UCSD-AML1 (cell line): ENCODE results near the gene EFNA5.

Experiments used
- DNase-seq: peaks from one replicate; lab custom pipeline; 2025; ENCODE audit not compliant: unreplicated experiment; lab: John Stamatoyannopoulos, UW

Gene EFNA5

DNA sequence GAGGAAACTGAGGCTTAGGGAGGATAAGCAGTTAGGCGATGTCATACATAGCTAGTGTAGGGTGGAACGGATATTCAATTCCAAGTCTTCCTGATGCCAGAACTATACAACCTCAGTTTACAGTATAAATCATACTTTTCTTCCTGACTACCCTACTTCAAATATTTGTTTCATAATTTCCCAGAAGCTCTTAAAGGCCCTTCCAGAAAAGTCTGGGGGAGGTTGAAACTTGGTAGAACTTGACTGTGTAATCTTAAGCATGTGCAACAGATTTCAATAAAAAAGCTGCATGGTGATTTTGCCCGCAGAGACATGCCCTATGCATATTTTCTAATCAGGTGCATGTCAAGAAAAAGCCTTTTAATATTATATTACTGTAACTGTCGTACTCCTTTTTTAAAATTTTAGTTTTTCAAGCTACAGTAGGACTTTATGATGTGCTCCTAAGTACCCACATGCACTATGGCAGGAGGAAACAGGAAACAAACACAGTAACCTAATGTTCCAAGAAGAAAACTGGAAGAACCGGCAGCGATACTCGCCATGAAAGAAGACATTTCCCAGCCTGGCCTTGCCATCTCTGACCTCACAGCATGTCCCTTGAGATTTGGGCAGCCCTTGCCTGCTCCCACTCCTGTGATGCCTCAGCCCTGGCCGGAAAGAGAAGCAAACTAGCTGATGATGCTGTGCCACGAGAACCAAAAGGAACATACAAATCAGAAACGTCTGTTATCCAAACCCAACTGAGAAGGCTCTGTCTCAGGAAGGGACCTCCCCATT lies 266.0 kb downstream of the EFNA5 start:
- no peak for DNase-seq

DNA sequence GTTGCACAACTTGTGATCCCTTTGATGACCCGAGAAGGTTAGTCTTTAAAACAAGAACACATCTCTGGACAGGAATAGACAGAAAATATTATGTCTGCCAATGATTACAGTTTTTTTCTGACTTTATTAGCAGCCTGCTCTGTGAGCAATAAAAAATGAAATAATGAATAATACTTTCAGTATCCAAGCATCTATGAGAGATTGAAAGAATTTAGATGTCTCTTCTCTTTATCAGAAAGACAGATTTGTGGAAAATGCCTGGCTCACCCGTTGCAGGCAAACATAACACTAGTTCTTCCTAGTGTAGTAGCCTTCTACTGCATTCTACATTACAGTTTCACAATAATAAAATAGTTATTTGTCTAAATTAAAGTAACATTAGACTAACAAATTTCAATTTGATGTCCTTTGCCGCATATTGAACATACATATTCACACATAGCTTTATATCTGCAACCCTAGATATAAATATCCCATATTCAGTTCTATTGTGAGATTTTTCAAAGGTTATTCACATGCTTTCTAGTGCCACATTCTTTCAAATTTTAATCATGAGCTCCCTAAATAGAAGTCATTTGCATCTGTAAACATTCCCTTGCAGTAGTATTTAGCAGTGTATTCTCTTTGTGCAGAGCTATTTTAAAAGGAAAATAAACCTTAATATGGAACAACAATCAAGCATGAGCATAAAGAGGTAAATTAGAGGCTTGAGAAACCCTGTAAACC lies 267.3 kb downstream of the EFNA5 start:
- DNase-seq: no peak

DNA sequence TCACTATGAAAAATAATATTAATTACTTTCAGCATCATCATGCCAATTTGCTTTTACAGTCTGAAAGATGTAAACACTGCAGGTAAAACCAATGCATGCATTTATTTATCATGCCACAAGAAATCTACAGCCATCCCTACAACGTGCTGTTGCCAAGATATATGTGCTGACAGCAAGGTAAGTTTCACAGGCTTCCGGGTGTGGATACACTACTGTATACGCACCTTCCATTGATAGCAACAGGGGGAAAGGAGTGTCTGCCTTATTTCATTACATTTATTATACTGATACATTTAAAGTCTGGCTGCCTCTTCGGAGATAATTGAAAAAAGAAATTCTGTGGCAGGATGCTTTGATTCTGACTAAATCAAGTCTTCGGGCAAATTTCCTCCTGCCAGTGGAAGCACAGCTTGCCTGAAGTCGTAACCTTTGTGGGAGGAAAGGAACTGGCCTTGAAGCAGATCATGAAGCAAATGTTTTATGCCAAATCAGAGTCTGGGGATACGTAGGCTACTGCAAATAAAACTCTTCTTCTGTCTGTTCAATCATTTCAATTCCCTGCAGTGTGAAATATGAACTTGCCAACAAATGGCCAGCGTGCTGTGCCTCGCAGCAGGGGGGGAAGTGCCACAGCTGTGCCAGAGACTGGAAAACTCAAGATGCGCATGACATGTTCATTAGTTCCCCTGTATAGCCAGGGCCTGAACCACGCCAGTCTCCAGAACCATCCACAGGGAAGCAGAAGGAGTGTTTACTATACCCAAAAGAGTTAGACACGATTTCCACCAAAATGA lies 268.1 kb downstream of the EFNA5 start:
- no peak for DNase-seq

DNA sequence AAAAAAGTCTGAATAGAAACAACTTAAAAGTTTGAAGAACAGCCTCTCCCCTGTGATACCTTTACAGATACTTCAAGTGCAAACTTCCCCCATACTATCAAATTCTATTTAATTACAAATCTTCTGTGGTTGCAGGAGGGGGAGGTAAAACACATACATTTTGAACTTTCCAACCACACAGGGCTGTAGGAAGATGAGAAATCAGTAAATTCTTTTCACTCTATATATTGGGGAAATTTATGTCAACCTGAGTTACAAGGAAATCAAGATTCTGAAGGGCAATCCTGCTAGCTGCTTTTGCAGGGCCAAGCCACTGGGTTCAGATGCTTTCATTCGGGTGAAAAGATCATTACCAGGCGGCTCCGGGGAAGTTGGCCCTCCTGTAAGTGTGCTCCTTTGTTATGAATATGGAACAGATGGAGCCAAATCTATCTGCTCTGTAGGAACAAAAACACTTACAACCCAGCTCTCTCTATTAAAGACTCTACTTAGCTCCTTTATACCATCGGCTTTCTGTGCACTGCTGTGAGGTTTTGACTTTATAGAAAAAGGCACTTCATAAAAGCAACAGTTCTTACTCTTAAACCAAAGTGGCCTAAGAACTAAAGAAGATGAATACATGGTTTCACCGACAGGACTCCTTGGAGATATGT lies 269.1 kb downstream of the EFNA5 start:
- DNase-seq: no peak

DNA sequence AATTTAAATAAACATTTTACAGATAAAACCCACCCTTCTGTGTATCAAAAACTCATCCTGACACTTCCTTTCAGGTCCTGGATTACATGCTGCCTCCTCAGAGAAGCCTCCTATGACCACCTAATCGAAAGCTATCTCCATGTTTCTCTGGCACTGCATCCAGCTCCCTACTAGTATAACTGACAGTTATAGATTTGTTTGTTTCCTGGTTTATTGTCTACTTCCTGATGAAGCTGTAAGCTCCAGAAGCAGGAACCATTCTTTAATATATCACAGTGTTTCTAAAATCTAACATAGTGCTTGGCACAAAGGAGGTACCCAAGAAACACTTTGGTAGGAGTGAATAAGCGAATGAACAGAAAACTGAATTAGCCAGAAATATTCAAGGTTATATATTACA lies 270.4 kb downstream of the EFNA5 start:
- no peak for DNase-seq

DNA sequence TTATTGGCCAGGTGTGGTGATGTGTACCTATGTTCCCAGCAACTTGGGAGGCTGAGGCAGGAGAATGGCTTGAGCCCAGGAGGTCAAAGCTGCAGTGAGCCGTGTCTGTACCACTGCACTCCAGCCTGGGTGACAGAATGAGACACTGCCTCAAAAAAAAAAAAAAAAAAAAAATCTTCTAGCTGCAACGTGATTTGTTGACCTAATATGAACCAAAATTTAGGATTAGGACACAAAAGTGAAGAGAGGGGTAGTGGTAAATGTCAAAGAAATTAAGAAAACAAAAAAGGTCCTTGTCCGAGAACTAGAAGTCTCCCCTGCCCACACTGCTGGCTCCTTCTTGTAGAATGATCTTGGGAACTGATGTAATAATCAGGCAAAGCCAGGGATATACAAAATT lies 272.0 kb downstream of the EFNA5 start:
- DNase-seq: no peak

DNA sequence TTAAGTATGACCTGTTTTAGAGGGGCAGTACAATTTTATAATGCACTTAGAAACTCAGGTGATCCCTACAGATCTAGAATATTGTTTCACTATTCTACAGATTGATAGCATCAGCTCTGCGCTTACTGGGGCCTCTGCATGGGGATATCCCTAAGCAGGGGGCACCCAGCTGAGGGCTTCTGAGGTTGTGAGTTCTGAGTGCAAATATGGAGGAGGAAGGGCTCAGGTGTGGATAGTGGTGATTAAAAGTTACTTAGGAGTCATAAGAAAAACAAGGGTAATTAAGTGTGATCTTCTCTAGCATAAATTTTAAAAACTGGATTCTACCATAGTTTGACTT lies 274.4 kb downstream of the EFNA5 start:
- DNase-seq: no peak

DNA sequence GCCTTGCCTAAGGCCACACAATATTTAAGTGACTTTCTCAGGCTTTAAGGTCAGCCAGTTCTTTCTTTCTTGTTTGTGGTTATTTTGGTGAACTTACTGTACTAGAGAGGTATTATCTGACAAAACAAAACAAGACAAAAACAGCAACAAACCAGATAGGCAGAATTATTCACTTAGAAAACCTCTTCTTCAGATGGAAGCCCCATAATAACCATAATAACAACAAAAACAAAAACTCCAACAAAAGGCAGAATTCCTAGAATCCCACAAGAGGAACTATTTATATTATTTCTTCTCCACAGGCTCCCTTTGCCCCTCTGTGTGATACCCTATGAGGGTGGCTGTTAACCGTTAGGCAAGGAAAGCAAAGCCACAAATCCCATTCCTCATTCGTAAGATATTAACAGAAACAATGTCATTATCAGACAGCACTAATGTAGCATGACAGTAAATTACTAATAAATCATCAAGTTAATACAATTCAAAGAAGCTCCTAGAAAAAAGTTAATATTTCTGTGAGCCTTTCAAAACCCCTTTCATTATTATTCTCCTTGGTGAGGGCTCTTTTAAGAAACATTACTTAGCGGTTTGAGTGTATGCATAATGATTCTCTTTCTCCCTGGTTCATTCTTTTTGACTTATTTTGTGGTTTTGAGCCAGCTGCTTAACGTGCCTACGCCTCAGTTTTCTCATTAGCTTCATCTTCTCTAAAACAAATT lies 274.9 kb downstream of the EFNA5 start:
- DNase-seq: no peak

DNA sequence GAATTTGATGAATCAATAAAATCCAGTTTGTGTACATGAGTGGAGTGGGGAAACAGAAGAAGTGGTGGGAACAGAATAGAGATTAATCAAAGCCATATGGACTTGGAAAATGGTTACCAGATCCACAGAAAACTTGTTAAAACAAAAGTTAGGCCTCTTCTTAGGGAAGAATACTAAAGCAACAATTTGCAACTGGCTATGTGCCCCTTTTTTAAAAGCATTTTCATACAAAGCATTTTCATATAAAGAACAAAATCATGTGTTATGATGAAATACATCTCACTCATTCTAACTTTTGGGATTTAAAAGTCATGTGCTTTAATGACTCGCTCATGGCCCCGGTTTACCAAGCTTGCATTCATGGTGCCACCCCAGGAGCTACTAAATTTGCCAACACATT lies 276.9 kb downstream of the EFNA5 start:
- DNase-seq: no peak

DNA sequence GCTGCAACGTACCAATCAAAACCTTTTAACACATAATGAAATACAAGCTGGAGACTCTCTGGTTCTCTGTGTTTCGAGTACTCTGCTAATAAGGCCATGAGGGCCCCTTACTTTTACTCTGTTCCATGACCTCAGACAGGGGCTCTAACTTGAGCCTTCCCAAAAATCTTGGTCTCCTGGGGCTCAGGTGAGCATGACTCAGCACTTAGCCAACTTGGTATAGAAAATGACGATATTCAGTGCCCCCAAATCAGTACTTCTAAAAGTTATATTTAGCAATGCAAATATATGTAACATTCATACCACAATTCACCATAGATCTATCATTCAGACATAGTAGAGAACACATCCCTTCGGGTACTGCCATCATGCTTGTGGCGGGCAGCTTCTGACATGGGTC lies 278.9 kb downstream of the EFNA5 start:
- no peak for DNase-seq

DNA sequence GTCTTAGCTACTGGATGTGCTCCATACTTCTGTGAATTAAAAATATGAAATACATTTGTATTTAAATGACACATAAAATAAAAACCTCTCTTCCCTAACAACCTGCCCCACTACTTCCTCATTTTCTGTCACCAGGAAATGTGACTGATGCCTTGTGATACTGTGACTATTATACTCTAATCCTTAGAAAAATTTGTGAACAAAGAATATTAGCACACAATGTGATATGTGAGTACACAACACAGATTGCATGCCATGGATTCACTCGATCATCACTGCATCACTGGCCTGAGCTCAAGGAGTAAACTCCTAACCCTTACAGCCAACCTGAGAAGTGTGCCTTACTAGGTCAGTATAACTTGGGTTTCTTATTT lies 281.0 kb downstream of the EFNA5 start:
- no peak for DNase-seq

DNA sequence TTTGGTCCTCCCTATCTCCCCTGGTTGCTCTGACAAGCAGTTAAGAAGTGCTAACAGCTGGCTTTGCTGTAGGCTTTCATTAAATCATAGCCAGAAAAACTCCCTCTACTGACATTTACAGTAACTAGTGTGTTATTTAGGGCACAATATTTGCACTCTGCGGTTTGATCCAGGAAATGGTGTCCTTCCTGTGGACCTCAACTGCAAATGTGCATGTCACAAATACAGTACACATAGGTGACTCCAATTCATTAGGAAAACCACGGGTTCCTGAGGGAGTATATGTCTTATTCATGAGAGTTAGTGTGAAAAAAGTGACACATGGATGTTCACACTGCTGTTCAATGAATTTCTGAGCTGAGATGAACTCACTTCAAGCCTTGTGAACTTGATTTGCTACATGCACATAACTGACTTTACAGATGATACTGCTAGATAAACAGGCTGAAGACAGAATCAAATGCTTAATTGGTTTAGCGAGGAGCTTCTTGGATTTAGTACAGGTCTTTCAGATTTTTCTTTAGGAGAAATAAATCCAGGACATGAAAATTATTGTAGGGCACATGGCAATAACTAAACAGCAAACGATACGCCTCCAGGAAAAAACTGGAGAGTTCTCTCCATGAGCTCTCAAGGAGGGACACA lies 281.5 kb downstream of the EFNA5 start:
- peak; percentile 17 for DNase-seq

DNA sequence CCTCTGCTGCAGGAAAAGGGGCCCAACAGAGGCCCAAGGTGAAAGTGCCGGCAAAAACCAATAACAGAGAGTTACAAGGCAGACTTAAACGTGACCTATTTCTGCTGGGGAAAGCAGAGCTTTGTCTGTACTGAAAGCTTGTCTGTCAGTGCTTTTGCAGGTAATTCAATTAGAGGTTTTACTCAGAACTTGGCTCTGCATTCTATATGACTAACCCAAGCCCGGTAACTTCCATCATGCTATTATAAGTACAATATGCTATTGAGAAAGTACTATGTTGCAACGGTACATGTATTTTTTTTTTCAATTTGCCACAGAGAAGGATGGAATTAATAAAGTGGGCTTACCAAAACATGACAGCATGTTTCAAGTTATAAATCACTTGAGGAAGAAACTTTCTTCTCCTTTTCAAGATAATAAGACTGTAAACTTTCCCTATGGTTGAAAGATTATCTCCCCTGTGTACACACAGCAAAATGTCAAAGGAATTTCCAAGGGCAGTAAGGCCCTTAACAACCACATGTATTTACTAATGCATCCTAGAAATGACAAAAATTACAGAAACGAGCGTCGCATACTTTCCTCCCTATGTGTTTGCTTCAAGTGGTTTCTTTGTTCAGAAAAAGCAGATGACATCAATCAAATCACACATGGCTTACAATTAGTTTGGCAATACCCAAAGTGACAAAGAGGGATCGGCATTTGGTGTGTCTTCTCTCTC lies 282.4 kb downstream of the EFNA5 start:
- peak; percentile 5 for DNase-seq

DNA sequence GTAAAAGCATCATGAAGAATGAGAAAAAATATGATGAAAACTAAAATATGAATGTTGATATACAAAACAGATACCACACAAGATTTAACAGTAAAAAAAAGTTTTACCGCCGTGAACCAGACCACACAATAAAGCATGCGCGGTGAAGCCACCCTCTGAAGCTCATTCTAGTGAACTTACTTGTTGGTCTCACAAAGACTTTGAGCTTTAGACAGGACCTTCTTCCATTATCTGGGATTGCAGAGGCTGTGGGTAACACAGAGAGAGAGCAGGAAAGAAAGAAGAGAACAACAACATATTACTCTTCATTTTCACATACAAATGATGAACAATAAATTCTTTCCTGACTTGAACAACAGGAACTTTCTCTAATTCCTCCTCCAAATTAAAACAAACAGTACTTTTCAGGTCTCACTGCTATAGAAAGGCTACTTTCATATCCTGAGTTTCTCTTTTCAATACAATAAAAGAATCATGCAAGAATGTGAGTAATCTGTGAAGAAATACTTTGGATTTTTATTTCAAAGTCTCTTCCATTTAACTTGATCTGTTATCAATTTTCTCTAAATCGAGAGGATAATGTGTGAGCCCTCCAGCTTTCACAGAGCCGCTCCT lies 283.1 kb downstream of the EFNA5 start:
- no peak for DNase-seq

DNA sequence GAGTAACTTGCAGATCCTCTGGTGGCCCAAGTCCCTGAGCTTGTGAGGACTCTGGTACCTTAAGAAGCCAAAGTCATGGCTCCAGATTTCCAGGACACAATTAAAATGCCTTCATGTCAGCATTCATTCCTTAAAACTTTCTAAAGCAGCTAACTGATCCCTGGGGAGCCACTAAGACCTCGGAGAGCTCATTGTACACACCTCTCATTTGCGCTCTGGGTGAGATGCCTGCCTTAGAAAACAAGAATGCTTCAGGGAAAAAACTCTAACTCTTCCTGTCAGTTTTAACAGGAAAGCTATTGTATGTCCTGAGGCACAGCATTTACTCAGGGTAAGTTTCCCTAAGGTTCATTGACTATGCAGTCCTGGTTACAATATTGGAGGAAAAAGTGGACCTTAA lies 285.0 kb downstream of the EFNA5 start:
- no peak for DNase-seq

DNA sequence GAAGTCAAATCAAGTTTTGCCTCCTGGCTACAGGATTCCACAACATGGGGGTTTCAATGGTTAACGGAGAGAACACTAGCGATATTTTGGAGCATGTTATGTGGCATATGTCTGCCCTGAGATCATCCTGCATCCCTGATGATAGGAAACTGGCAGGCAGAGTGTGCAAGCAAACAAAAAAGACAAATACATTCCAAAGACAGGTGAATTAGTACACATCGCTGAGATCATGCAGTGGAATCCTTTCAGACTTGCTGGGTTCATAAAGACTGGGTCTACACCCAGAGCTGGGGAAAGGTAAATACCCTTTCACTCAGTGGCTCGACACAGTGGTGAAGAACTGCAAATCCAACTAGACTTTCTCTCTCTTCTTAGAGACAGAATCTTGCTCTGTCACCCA lies 286.5 kb downstream of the EFNA5 start:
- no peak for DNase-seq

DNA sequence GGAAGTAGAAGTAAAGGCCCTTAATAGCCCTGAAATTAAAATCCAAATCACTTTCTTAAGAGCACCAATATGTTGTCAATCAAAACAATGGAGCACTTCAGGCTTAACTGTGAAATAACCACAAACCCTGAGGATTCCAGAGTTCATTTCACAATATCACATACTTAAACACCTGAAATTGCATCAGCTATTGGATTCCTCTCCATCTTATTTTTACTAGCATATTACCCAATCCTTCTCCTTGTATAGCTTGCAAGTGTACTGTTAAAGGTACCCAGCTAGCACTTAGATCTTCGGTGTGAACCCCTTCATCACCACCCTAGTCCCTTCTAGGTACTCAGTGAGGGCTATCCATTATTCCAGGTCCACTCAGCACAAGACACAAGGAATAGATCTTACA lies 287.3 kb downstream of the EFNA5 start:
- DNase-seq: no peak

DNA sequence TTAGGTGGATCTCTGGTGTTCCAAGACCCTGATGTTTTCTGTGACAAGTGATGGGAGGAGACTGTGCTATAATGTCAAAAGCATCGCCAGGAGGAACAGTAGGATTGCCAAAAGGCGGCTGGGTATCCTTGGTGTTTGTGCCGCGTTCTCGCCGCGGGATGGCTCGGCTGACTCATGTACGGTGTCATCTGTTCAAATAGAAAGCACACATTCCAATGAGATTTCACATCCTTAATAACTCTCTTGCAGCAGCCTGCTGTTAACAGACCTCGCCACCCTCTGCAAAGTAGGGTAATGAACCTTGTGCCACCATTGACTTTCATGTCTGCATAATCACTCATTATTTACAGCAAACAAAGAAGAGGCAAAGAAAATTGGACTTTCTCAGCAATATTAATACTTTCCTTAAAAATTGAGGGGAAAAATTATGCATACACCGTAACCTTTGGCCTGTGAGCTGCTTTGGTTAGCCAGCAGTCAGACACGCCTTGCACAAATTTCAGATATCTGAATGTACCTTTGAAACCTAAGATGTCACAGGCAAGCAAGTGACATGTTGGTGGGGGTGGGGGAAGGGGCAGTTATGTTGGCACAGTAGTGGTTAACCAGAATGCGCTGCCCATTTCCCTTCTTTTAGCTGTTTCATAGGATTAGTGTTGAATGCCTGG lies 289.4 kb downstream of the EFNA5 start:
- DNase-seq: no peak

DNA sequence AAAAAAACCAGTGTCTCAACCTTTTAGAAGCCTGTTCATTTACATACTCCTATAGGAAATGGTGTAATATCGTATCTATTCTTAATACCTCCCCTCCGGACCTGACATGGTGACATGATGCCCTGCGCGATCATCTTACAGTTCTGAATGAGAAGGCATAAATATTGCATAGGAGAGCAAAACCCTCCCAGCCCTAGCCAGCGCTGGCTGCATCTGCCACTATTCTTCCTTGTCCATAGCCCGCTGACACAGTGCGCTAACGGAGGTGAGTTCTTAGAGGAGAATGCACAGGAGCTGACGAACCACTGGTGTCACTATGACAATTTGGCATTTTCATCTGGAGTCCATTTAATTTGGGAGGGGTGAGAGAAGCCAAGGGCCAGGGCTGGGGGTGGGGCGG lies 290.1 kb downstream of the EFNA5 start:
- no peak for DNase-seq
